Activated effector memory CD4-positive, alpha-beta T cell treated with anti-CD3 and anti-CD28 coated beads, Interleukin-2, amount 50 U/mL, for 16 hours (primary cell): ENCODE data around the gene LPO.

Experiments used
- DNase-seq: peaks from one replicate; pipeline ENCODE4 v3.0.0-alpha.2; 2020

The LPO gene

DNA sequence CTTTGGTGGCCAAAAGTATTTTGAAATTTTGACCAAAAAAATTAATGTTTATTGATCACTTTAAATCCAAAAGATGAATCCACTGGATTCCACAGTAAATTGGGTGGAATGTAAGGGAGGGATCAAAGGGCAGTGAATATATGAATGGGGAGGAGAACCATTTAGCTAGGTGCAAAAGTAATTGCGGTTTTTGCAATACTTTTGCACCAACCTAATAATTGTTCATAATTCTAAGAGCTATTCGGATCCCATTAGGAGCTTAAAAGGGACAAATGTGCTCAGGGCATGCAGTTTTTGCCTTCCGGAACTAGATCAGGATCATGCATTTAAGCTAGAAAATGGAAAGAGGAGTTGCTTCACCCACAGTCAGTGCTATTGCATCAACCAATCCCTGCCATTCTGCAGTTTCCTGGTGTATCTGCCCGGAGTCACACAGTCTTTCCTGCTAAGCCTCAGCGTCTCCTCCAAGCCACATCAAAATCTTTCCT lies at the start of gene LPO:
Gene LPO, plus strand, starts transcription at position 438 of the 488 bp plus-strand sequence. CDS start 4,396 bp downstream, outside the sequence.
- DNase-seq: no peak

- DNase-seq: no peak
Observed at GRCh38 chr17:58189436-58190146, 48.8 kb upstream of the LPO start.

- no peak for DNase-seq
Observed at GRCh38 chr17:58191241-58191896, 47.0 kb upstream of the LPO start.

DNA sequence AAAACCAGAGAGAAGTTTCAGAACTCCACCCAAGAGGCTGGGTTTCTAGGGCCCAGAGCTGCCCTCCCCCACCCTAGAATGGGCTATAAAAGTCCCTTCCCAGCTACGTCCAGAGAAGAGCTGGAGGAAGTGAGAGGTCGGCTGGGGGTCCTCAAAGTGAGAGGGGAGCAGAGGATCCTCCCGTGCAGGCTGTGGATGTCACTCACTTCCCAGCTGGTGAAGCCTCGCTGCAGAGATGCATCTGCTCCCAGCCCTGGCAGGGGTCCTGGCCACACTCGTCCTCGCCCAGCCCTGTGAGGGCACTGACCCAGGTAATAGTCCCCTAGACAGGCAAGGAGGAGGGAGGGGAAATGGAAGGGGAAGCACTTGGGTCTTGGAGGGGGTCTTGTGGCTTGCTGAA lies 45.8 kb upstream of the LPO start, which contains the start of gene EPX:
Gene EPX, plus strand, starts transcription at position 115 of the 400 bp plus-strand sequence. Its CDS starts 121 bp downstream, at position 236.
- no peak for DNase-seq

- DNase-seq: no peak
Observed at GRCh38 chr17:58193641-58194255, 44.6 kb upstream of the LPO start.

DNA sequence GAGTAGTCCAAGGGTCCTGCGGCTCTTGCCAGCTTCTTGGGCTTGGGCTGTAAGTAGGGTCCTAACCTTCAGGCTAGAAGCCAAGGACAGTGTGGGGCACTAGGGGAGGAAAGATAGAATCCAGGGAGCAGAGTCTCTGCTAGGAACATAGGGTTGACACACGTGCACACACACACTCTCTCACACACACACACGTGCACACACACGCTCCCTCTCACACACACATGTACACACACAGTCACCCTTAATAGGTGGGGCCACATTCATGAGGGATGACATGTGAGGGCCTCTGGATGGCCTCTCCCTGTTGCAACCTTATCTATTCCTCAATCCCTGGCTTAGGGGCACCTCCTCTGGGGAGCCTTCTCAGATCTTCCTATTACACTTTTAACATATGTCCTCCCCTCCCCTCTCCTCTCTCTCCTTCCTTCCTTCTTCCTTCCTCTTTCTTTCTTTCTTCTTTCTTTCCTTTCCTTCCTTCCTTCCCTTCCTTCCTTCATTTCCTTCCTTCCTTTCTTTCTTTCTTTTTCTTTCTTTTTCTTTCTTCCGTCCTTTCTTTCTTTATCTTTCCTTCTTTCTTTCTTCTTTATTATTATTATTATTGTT lies 42.8 kb upstream of the LPO start:
- no peak for DNase-seq

- no peak for DNase-seq
Observed at GRCh38 chr17:58196610-58197009, 41.8 kb upstream of the LPO start.

DNA sequence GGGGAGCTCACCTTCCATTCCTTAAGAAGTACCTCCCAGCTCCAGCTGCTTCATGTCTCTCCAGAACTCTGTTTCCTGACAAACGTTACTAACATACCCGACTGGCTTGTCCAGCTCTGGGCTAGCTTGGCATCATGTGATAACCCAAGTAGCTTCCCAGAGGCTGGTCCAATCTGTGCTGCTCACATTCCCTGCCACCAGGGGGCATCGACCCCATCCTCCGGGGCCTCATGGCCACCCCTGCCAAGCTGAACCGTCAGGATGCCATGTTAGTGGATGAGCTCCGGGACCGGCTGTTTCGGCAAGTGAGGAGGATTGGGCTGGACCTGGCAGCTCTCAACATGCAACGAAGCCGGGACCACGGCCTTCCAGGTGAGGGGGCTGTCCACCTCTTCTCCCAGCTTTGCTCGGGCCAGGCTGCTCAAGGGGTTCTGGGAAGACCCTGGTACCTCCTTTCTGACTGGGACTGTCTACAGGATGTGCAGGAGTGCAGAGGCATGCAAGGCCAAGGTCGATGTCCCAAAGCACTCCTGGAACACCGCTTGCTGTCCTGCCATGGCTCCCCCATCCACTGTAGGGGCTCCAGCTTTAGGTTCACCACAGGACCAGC lies 38.3 kb upstream of the LPO start:
- DNase-seq: peak; percentile 85

DNA sequence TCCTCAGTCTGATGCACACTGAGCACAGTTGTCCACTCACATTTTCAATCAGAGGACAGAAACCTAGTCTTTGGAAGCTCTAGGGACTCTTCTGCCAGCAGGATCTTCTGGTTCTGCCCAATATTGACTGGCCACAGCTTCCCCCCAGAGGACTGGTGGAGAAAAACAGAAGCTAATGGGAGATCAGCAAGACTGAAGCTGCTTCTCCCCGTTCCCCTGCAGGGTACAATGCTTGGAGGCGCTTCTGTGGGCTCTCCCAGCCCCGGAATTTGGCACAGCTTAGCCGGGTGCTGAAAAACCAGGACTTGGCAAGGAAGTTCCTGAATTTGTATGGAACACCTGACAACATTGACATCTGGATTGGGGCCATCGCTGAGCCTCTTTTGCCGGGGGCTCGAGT lies 35.5 kb upstream of the LPO start:
- DNase-seq: no peak

GRCh38 chr17:58204796-58205195 lies 33.6 kb upstream of the LPO start:
- DNase-seq: no peak

DNA sequence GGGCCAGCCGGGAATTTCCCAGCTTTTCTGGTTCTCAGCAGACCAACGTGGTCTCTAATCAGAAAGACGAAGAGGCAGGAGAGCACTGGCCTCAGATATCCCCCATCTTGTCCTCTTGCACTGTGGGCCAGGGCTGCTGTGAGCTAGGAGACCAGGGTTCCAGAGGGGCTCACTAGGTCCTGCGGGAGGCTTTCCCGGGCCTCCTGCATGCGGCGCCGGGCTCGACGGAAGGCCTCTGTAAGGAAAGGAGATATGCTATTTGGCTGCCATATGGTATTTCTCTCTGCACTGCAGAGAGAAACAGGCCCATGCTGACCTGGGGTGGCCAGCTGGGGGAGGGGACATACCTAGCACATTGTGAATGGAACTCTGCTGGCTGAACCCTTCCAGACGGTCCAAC lies 32.4 kb upstream of the LPO start:
- no peak for DNase-seq

DNA sequence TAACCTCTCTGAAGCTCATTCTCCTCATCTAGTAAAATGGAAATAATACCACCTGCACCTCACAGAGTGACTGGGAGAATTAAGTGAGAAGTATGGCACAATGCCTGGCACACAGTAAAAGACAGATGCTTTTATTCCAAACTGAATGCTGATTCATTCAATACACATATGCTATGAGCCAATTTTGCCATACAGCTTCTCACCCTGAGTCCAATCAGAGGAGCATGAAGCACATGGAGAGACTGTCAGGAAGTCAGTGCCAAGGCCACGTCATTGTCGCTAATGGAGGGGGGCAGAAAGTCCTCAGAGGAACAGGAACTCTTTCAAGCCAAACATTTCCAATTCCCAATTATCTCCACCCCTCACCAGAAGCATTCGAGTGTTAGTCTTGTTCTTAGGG lies 30.9 kb upstream of the LPO start:
- DNase-seq: no peak

- no peak for DNase-seq
Observed at GRCh38 chr17:58208344-58208743, 30.0 kb upstream of the LPO start.

DNA sequence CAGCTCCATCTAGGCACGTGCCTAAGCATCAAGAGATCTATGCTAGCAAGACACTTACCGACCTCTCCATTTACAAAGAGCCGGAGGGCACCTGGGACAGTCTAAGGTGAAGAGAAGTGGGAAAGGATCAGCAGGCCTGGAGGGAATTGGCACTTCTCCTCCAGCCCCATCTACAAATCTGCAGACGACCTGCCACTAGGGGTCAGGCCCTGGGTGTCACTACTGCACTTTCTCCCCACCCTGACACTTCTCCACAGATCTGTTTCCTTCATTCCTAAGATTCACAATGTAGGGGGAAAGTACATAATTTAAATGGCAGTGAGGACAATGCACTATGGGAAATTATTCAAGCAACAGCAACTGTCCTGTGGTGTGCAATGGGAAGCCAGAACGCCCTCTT lies 27.5 kb upstream of the LPO start:
- no peak for DNase-seq

DNA sequence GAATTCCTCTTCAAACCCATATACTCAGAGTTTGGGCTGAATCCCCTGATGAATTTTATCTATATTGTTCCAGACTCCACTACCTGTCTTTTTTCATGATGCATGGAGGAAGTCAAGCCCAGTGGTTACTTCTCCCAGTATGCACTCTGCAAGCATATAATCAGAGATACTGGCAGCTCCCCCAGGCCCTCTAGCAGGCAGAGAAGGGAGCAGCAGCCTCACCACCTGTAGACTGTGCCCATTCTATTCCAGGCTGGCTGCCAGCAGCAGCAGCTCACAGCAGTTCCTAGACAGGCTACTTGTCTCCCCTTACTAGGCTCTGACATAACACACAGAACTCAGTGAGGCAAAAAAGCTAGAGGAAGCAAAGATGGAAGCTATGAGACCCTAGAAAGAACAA lies 22.7 kb upstream of the LPO start:
- DNase-seq: no peak

DNA sequence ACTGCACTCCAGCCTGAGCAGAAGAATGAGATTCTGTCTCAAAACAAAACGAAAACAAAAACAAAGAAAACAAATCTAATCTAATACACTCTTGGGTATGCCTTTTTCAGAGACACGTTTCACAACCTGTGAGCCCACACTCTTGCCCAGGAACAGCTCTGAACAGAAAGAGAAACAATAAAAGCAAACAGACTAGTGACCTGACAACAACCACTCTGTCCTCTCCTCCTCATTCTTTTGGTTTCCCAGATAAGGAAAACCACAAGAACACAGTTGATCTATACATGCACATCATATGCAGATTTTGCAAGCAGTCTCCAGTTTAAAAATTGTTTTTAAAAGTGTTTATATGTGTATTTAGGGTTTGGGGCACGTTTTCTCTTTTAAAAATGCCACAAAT lies 20.6 kb upstream of the LPO start:
- DNase-seq: no peak

DNA sequence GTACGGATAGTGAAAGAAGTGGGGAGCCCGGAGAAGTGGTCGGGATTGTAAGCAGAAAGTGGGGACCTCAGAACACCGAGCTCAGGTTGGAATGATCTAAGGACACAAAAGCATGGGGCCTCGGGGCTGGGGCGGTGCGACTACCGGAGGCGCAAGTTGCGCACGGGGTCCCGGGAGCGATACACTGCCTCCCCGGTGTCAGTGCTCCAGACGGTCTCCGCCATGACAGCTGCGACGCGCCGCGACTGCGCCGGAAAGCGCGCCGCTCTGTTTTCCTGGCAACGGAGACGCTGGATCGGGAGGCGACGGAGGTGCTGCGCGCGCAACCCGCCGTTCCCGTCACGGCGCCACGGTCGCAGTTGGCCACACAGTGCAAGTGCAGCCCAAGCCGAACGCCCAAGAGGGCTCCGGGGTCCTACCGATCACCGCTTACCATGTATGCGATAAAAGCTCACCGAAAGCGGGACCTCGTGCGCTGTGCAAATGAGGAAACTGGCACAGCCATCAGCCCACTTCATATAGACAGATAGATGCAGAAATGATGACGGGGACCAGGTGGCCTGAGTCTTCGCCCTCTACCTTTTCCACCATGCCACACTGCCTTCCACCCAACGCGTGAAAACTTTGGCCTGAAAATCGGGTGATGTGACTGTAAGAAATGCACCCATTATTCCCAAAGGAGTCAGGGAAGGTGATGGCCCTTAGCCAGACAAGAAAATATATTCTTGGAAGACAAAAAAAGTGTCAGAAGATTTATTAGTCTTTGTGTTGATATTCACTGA lies 19.2 kb upstream of the LPO start, which contains the start of gene MKS1:
Gene MKS1, minus strand, starts transcription at position 249 of the 782 bp plus-strand sequence. Its CDS starts 25 bp downstream, at position 224.
- peak; percentile 98 for DNase-seq

GRCh38 chr17:58219789-58220183 lies 18.6 kb upstream of the LPO start:
- DNase-seq: no peak

DNA sequence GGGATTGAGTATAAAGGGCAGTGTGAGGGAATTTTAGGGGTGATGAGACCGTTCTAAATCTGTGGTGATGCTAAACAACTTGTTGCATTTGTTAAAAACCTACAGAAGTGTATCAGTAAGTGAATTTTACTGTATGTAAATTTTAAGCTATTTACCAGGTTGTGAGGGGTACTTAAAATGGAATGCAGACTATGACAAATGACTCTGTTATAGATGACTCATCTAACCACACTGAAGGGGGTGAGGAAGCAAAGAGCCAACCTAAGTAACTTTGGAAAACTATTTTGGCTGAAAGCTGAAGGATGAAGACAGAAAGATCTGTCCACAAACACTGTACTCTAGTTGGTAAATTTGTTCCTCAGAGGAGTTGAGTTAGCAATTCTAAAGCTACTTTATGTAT lies 14.1 kb upstream of the LPO start:
- DNase-seq: no peak

DNA sequence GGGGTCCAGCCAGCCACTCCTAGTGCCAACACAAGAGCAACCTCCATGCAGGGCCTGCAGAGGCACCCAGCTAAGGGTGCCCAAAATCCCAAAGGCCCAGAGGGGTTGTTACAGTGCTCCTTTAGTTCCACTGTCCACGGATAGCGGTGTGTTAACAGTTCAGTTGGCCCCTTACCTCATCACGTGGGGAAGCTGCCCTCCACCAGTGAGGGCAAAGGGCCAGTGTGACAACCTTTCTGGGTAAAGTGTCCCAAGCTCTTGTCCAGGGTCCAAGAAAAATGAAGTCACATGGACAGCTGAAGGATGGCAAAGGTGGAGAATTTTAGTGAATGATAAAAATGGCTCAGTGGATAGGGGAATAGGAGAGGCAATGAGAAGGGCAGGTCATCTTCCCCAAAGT lies 10.7 kb upstream of the LPO start:
- no peak for DNase-seq

DNA sequence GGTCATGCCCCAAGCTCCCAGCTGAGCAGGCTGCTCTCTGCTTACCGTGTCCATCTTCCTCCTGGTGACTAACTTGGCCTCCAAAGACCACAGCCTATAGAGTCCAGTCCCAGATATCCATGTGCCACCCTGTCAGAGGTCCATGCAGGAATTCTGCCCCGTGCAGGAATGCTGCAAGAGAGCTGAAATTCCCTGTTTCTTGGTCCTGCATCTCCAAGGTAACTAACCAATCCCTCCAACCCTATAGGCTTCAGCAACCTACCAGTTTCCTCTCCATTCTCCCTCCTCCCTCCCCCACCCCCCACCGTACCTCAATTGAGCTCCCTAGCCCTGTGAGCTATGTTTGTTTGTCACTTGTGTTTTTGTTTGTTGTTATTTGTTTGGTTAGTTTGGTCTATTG lies 9.7 kb upstream of the LPO start:
- no peak for DNase-seq

GRCh38 chr17:58229384-58229783 lies 9.0 kb upstream of the LPO start:
- DNase-seq: no peak
